Progenitor cell of endocrine pancreas (in vitro differentiated cells): Measurements from ENCODE around the gene UBTD1. TPM values are rescaled to one million over a fixed set of nuclear protein-coding genes. Genes with fewer than 3 reads are reported as not detected.

Source experiments
- DNase-seq: peaks from one replicate; pipeline ENCODE4 v3.0.0; 2021; ENCODE audit warnings: low spot score; ENCODE audit not compliant: unreplicated experiment
- H3K27ac Mint-ChIP-seq: 2 replicates; pipeline ENCODE4 v1.8.0; 2021; ENCODE audit warnings: mild to moderate bottlenecking, moderate library complexity, mixed read lengths
- H3K27me3 Mint-ChIP-seq: 2 replicates; pipeline ENCODE4 v1.8.0; 2021; ENCODE audit warnings: mixed read lengths
- H3K36me3 Mint-ChIP-seq: 2 replicates; pipeline ENCODE4 v1.8.0; 2022; ENCODE audit warnings: mixed read lengths; ENCODE audit not compliant: insufficient read depth
- H3K4me1 Mint-ChIP-seq: 2 replicates; pipeline ENCODE4 v1.8.0; 2021; ENCODE audit warnings: low read depth, mixed read lengths
- H3K4me3 Mint-ChIP-seq: 2 replicates; pipeline ENCODE4 v1.8.0; 2021; ENCODE audit warnings: low read depth, mild to moderate bottlenecking, moderate library complexity, mixed read lengths
- H3K9me3 Mint-ChIP-seq: 2 replicates; pipeline ENCODE4 v1.8.0; 2021; ENCODE audit warnings: low read depth, mixed read lengths
- total RNA-seq: library from RNA; stranded (reverse); gene quantifications from 2 replicates; pipeline ENCODE4 v1.2.1, GENCODE V29; 2021
- TF ChIP-seq, protein P1 (sequence below): fragments of 200-600 bp; sonication (generic); IDR thresholded peaks from one replicate; pipeline ENCODE4 v1.5.0; 2021; ENCODE audit warnings: antibody characterized with exemption, mild to moderate bottlenecking; ENCODE audit not compliant: unreplicated experiment

UBTD1 gene
- total RNA-seq, 1 donor from 2014 or later = 9.0 TPM

DNA sequence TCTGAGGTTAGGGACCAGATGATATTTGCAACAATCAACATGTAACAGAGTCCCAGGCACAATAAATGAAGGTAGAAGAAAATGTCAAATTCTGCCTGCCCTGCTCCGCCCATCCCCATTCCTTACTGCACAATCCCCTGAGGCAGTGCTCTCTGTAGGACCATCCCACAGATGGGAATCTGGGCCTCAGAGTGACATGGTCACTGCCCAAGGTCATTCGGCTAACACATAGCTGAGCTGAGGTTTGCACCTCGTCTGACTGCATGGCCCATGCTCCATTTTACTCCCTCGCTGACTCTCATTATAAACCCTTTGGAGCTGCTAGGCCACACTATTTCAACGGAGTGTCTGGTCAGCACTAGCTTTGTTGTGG lies 86.7 kb downstream of the UBTD1 start:
- no peaks in the 10 kb centered on the region for H3K36me3 Mint-ChIP-seq
- H3K9me3 Mint-ChIP-seq = no peaks in the 10 kb centered on the region
- H3K27me3 Mint-ChIP-seq = no peaks in the 10 kb centered on the region
- TF ChIP-seq, protein P1, sequence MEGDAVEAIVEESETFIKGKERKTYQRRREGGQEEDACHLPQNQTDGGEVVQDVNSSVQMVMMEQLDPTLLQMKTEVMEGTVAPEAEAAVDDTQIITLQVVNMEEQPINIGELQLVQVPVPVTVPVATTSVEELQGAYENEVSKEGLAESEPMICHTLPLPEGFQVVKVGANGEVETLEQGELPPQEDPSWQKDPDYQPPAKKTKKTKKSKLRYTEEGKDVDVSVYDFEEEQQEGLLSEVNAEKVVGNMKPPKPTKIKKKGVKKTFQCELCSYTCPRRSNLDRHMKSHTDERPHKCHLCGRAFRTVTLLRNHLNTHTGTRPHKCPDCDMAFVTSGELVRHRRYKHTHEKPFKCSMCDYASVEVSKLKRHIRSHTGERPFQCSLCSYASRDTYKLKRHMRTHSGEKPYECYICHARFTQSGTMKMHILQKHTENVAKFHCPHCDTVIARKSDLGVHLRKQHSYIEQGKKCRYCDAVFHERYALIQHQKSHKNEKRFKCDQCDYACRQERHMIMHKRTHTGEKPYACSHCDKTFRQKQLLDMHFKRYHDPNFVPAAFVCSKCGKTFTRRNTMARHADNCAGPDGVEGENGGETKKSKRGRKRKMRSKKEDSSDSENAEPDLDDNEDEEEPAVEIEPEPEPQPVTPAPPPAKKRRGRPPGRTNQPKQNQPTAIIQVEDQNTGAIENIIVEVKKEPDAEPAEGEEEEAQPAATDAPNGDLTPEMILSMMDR = no peak
- peaks cover 26% of the 10 kb centered on the region for H3K4me1 Mint-ChIP-seq
- H3K27ac Mint-ChIP-seq = peak overlapping the region; percentile 87
- no peak for DNase-seq
- no peak overlapping the region for H3K4me3 Mint-ChIP-seq

DNA sequence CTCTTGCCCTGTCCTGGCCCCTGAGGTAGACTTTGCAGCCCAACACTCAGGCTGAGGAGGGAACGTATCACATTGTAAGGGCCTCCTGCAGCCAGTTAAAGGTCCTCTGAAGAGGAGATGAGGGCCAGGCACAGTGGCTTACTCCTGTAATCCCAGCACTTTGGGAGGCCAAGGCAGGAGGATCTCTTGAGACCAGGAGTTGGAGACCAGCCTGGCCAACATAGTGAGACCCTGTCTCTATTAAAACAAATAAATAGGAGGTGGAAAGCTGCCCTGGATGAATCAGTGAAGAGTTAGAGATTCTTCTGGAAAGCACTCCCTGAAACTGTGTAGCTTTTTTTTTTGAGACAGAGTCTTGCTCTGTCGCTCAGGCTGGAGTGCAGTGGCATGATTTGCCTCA lies 88.5 kb downstream of the UBTD1 start:
- Mint-ChIP-seq H3K4me3 (no peak overlapping the region), H3K9me3 (no peaks in the 10 kb centered on the region), H3K27me3 (no peaks in the 10 kb centered on the region), H3K27ac (no peak overlapping the region), H3K36me3 (no peaks in the 10 kb centered on the region), H3K4me1 (peaks cover 26% of the 10 kb centered on the region)
- no peak for DNase-seq
- TF ChIP-seq, protein P1 = no peak

DNA sequence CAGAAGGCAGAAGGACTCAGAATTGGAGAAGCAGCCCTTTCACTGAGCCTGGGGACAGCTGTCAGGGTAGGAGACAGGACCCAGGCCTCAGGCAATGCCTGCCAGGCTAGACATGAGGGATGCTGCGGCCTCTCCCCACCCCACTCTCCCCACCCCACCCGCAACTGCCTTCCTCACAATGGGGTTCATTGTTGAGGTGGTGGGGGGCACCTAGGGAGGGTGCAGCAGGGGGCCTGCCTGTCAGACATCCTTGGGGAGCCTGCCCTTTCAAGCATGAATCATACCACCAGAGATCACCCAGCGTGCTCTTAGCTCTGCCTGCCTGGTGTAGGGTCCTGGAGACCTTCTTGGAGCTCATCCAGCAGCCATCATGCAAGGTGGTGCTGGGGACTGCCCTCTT lies 90.8 kb downstream of the UBTD1 start, which contains the start of gene C10orf62:
C10orf62 (plus strand) TSS at position 243 of the 400 bp plus-strand sequence. CDS start 177 bp downstream, outside the sequence.
- Mint-ChIP-seq H3K4me1 (peaks cover 17% of the 10 kb centered on the region), H3K27ac (no peak within 1 kb of the TSS), H3K9me3 (no peaks in the 10 kb centered on the region), H3K36me3 (no peaks in the 10 kb centered on the region), H3K4me3 (no peak within 1 kb of the TSS), H3K27me3 (no peaks in the 10 kb centered on the region)
- TF ChIP-seq, protein P1 = no peak
- DNase-seq = no peak

DNA sequence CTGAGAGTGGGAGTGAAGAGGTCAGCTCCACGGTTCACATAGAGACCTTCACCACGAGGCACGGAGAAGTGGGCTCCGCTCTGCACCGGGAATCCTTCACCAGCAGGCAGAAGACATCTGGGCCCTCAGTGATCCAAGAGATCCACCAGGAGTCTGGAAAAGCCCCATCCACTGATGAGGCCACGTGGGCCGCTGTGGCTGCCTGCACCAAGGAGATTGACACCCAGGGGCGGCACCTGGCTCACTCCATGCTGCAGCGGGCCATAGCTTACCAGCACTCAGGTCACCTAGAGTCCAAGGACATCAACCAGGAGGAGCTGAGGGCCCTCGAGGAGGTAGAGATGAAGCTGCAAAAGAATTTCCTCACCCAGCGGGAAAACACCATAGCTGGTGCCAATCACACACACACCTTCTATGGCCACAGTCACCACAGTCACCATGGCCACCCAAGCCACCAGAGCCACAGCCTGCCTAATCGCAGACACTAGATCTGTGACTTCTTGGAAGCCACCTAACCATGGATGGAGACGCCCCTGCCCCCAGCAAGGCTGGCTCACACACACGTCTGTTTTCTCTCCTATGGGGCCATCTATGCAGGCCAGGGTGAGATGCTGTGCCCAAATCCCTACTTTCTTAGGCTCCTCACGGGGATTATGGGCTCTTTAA lies 91.5 kb downstream of the UBTD1 start:
- Mint-ChIP-seq H3K36me3 (no peaks in the 10 kb centered on the region), H3K4me3 (no peak overlapping the region), H3K27ac (no peak overlapping the region), H3K4me1 (peaks cover 10% of the 10 kb centered on the region), H3K9me3 (no peaks in the 10 kb centered on the region), H3K27me3 (no peaks in the 10 kb centered on the region)
- TF ChIP-seq, protein P1 = no peak
- DNase-seq = no peak

DNA sequence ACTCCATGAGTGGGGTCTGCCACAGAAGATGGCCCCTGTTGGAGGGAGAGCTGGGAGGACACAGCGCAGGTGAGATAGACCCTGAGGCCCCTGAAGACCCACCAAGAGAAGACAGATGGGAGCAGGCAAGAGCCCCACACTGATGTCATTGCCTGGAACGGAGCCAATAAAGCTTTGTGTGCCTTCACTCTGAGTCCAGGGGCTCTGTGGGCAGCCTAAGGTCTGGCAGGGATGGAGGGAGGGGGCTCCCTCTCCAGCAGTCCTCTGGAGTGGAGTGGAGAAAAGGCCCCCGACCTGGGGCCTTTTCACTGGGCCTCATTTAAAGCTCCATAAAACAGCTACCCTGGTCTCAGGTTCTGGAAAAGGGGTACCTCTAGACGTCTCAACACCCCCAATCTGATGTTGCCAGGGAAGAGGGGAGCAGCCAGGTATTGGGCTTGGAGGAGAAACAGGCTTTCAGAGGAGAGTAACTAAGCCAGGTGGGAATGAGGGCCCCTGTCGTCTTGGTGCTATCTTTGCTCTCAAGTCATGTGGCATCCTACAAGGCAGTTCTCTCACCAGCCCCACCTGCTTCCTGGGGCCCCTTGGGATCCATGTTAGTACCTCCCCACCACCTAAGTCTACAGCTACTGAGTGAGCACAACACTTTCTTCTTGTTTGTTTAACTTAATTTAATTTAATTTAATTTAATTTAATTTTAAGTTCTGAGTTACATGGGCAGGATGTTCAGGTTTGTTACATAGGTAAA lies 92.2 kb downstream of the UBTD1 start:
- Mint-ChIP-seq H3K4me3 (no peak overlapping the region), H3K9me3 (no peaks in the 10 kb centered on the region), H3K4me1 (peaks cover 5% of the 10 kb centered on the region), H3K27ac (no peak overlapping the region), H3K27me3 (no peaks in the 10 kb centered on the region), H3K36me3 (no peaks in the 10 kb centered on the region)
- TF ChIP-seq, protein P1 = no peak
- no peak for DNase-seq
